G401.6 (cell line): ENCODE data around the gene ERBB4.
"Not testable (repeated sequence)": the region's sequence is repeated elsewhere in the genome, so short reads cannot be mapped to it uniquely, and the experiment has no call there.

Experiments
- FAIRE-seq: peaks from 2 replicates; lab custom pipeline; 2012; peaks lifted over from hg19 to GRCh38; lab: Jason Lieb, UNC

ERBB4 gene

DNA sequence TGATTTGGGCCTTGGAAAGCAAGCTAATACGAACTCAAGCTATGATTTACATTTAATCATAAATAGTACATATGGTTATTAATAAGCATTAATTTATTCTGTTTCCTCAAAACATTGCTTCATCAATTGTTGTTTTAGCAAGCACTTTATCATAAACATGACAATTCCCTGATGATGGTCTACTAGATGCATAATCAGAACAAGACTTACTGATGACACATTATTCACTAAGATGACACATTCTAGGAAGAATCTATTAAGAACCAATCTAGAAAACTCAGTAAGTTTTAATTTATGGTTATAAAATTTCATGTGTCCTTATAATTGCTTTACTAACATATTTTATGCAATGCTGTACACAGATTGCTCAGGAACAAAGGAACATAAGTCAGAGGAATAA is 815.2 kb downstream of the ERBB4 start:
- no peak for FAIRE-seq

GRCh38 chr2:211722928-211723327 is 815.7 kb downstream of the ERBB4 start:
- no peak for FAIRE-seq

GRCh38 chr2:211721874-211722273 is 816.7 kb downstream of the ERBB4 start:
- FAIRE-seq: not testable (repeated sequence)

- FAIRE-seq: no peak
These were observed 829.2 kb downstream of the ERBB4 start for GRCh38 chr2:211709389-211709788.

- no peak for FAIRE-seq
These were observed 845.9 kb downstream of the ERBB4 start for GRCh38 chr2:211692689-211693088.

- FAIRE-seq: no peak
These were observed 847.9 kb downstream of the ERBB4 start for GRCh38 chr2:211690736-211691135.

DNA sequence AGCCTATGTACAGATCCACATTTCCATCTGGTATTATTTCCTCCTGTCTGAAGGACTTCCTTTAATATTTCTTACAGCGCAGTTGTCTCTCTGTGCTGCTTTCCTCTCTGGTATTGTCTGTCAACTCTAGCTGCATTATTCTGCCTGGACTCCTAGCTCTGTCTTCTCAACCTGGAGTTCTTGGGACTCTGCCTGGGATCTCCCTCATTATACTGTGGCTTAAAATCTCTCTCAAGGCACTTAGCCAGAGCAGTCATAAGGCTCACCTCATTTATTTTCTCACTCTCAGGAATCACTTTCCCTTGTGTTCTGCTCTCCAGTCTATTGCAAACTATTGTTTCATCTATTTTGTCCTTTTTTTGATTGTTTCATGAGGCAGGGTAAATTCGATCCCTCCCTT is 850.4 kb downstream of the ERBB4 start:
- no peak for FAIRE-seq

- no peak for FAIRE-seq
These were observed 863.9 kb downstream of the ERBB4 start for GRCh38 chr2:211674715-211675114.

DNA sequence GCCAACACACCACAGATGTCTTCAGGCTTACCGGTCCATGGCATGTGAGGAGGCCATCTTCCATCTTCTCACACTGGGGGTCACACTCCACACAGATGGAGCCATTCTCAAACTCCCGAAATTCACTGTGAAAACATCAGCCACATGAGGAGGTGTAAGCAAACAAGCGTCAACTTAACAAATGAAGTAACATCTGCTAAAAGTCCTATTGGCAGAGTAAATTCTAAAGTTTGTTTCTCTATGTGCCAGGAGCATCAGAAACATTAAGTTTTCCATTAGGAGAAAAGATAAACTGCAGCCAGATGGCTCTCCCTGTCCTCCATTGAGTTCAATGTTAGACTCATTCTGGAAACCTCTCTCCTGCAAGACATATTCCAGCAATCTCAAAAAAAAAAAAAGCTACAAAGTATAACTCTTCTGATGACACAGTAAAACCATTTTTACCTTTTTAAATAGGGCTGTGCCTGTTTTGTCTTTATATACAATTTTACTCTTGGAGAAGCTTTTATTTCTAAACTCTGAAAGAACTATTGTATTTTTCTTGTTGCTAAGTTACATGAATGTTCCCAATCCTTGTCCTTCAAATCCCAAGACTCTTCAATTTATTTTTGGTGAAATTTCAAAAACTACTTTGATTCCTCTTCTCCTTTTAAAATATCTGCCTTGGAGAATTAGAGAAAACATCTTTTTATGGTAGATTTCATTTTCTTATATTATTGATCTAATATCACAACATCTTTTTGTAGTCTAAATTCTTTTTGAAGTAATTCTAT is 865.3 kb downstream of the ERBB4 start:
- no peak for FAIRE-seq

DNA sequence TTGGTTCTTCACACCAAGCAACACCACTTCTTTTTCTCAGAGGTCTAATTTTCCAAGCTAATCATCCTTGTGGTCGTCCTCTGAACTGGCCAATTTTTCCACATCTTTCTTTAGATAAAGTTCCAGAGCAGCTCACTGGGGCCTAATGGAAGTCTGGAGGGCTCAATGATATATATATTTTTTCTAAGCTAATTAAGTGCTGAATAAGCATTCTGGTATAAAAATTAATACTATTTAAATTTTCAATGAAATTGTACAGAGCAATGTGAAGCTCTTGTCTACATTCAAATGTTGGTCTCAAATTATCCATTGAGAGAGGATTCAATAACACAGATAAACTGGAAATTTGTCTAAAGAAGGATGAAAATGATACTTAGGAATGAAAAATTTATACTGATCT is 866.6 kb downstream of the ERBB4 start:
- no peak for FAIRE-seq

GRCh38 chr2:211665299-211665698 is 873.3 kb downstream of the ERBB4 start:
- FAIRE-seq: no peak

DNA sequence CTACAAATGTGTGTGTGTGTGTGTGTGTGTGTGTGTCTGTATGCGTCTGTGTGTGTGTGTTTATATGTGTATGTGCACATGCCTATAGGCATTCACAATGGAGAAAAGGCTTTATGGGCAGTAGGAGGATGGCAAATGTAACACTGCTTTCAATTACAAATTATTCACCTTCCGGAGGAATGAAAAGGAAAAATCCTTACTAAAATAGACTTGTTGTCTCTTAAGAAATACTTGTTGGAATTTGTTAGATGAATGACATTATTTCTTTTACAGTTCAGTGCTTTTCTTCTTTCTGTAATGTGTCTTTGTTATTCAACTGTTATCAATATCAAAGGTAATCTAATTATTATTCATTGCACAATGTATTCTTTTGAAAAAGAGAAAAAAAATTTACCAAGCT is 874.3 kb downstream of the ERBB4 start:
- no peak for FAIRE-seq

DNA sequence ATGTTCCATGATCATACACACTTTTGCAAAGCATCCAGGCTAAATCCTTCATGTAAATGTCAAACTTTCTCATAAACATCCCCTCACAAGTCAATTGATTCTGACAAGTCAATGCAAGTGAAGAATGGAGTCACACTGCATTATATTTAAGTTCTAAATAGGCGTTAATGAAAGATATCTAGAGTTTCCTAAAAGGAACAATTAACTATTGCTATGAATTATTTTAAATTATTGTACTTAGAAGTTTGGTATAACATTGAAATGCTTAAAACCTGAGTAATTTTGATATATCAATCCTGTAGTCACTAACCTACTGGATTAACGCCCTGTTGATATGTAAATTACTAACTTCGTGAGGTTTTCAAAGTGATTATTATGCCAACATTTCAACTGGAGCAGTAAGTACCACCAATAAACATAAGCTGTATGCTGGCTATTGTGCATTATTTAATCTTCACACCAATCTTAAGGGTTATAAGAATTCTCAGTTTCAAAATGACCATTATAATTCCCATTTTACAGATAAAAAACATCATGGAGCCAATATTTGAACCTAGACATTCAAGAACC is 884.3 kb downstream of the ERBB4 start:
- FAIRE-seq: no peak

DNA sequence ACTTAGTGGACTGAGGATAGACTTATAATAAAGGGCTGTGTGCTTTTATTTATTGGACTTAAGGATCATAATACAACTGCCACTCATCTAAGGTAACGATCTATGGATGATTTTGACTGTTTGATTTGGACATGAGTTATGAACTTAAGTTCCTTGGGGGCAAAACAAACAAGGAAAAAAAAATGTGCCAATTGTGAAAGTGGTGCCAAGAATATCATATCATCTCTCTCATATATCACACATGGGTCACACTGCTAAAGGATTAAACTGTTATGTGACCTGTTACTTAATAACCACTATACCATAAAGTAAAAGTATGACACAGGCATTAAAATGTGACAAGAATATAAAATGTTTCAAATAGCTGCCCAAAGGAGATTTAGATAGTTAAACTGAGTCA is 886.3 kb downstream of the ERBB4 start:
- no peak for FAIRE-seq

GRCh38 chr2:211649331-211649730 is 889.3 kb downstream of the ERBB4 start:
- FAIRE-seq: no peak

GRCh38 chr2:211631503-211631902 is 907.1 kb downstream of the ERBB4 start:
- FAIRE-seq: no peak

DNA sequence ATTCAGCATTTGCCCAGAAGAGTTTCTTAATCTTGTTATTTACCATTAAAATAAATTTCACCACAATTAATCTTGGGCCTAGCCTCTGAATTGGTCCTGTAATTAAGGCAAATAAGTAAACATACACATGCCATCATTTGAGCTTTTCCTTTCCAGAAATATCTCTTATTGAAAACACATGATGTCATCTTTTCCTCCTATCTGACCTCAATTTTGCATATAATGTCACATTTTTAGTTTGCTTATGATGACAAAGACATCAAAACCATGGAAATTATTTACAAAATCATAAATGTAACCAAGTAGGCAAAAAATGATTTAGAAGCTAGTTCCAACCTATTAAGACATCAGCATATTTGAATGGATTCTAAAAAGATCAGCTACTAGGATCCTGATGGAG is 915.5 kb downstream of the ERBB4 start:
- no peak for FAIRE-seq

DNA sequence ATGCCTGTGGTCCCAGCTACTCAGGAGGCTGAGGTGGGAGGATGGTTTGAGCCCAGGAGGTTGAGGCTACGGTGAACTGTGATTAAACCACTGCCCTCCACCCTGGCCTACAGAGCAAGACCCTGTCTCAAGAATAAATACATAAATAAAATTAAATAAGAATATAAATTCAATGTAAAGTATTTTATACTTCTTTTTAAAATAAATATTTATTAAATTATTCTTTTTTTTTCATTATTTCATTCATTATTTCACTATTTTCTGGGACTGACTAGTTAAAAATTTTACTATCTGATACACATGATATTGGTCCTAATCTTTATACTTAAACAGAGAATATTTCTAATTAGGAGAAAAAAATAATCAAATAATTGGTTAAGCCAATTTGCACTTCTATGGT is 917.6 kb downstream of the ERBB4 start:
- no peak for FAIRE-seq

- no peak for FAIRE-seq
These were observed 920.8 kb downstream of the ERBB4 start for GRCh38 chr2:211617803-211618202.

- FAIRE-seq: no peak
These were observed 927.0 kb downstream of the ERBB4 start for GRCh38 chr2:211611621-211612020.

DNA sequence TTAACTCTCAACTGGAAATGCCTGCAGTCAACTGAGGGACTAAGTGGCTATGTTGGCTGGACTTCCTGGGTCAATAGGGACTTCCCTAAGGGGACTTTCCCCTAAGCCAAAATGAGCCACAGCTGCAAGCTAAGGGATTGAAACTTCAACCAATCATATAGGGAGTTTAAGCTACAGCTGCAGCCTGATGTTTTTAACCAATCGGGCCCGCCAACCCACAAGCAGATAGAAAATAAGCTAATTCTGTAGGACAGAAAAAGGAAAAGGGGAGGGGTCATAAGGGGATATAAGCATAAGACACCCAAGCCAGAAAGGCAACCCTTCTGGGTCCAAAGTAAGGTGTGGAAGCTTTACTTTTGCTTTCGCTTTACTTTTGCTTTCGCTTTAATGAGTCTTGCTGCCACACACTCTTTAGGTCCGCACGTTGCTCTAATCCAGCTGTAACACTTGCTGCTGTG is 927.5 kb downstream of the ERBB4 start:
- FAIRE-seq: no peak

- FAIRE-seq: no peak
These were observed 929.5 kb downstream of the ERBB4 start for GRCh38 chr2:211609127-211609526.

DNA sequence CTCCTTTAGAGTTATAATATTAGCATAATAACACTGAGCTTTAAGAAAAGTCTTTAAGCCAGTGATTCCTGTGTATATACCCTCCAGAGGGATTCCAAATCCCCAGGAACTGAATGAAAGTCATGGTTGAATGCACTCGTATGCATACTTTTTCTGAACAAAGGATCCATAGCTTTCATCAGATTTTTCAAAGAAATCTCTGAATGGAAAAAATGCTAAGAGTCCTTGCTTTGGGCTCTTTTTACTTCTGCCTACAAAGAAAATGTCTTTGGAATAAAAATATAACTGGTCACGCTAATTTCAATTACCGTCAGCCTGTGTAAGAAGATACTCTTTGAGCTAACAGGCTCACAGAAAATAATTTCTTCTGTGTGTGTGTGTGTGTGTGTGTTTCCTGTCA is 939.5 kb downstream of the ERBB4 start:
- no peak for FAIRE-seq

DNA sequence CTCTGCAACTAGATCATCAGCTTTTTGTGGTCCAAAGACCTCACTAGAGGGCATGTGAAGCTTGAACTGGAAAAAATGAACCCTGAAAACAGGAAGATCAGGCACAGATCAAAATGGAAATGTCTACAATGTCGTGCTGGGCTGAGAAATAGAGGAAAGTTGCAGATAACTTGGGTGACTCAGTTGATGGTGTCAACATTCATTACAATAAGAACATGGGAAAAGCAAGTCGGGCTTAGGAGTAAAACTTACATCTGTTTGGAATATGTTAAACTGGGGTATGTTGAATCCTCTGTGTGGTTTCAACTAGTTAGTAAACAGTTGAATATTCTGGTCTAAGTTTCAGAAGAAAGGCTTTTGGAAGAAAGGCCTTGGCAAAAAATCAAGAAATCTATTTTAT is 940.4 kb downstream of the ERBB4 start:
- no peak for FAIRE-seq
